Endodermal cell (in vitro differentiated cells): ENCODE data around the gene CD72. TPM values are rescaled to one million over a fixed set of nuclear protein-coding genes. Genes with fewer than 3 reads are reported as not detected.

Experiments used
- DNase-seq: peaks from one replicate; pipeline ENCODE4 v3.0.0-alpha.2; 2017
- H3K27ac ChIP-seq: 2 replicates; pipeline ENCODE4 v1.5.1; 2013; ENCODE audit warnings: mild to moderate bottlenecking, low read depth, low read length, moderate library complexity
- H3K27me3 ChIP-seq: 2 replicates; pipeline ENCODE4 v1.6.1; 2013; ENCODE audit warnings: mild to moderate bottlenecking, low read length, moderate library complexity; ENCODE audit not compliant: insufficient read depth, control insufficient read depth, poor library complexity, severe bottlenecking
- H3K36me3 ChIP-seq: 2 replicates; pipeline ENCODE4 v1.7.0; 2013; ENCODE audit warnings: mild to moderate bottlenecking, low read length, moderate library complexity; ENCODE audit not compliant: control insufficient read depth, insufficient read depth
- H3K4me1 ChIP-seq: one replicate; pipeline ENCODE4 v1.7.0; 2013; ENCODE audit warnings: low read length; ENCODE audit not compliant: control insufficient read depth, insufficient read depth
- H3K4me3 ChIP-seq: 2 replicates; pipeline ENCODE4 v1.5.1; 2013; ENCODE audit warnings: mild to moderate bottlenecking, low read length, moderate library complexity
- H3K9ac ChIP-seq: 2 replicates; pipeline ENCODE4 v1.6.1; 2013; ENCODE audit warnings: mild to moderate bottlenecking, low read length, moderate library complexity; ENCODE audit not compliant: poor library complexity, severe bottlenecking; ENCODE audit errors: extremely low read depth
- H3K9me3 ChIP-seq: 2 replicates; pipeline ENCODE4 v1.6.1; 2013; ENCODE audit warnings: mild to moderate bottlenecking, low read length, moderate library complexity; ENCODE audit not compliant: control insufficient read depth
- H3K27ac Mint-ChIP-seq: 2 replicates; pipeline ENCODE4 v1.8.0; 2020; ENCODE audit warnings: mixed read lengths
- H3K27me3 Mint-ChIP-seq: 2 replicates; pipeline ENCODE4 v1.8.0; 2021; ENCODE audit warnings: mild to moderate bottlenecking, mixed read lengths; ENCODE audit not compliant: insufficient read depth
- H3K36me3 Mint-ChIP-seq: 2 replicates; pipeline ENCODE4 v1.8.0; 2020; ENCODE audit warnings: low read depth, mixed read lengths
- H3K4me1 Mint-ChIP-seq: 2 replicates; pipeline ENCODE4 v1.8.0; 2020; ENCODE audit warnings: mixed read lengths
- H3K4me3 Mint-ChIP-seq: 2 replicates; pipeline ENCODE4 v1.8.0; 2020; ENCODE audit warnings: mild to moderate bottlenecking, moderate library complexity, mixed read lengths
- H3K9me3 Mint-ChIP-seq: 2 replicates; pipeline ENCODE4 v1.8.0; 2020; ENCODE audit warnings: mild to moderate bottlenecking, mixed read lengths
- CTCF ChIP-seq: fragments of 200-600 bp; sonication (generic); conservative IDR thresholded peaks from 2 replicates; pipeline ENCODE4 v1.5.0; 2021; ENCODE audit warnings: antibody characterized with exemption, mild to moderate bottlenecking
- WGBS, 2 experiments: methylation state at CpG; one replicate each; pipeline versions ENCODE4 v1.1.5 to v1.1.7; 2013; ENCODE audit warnings: missing lambda C conversion rate in 2 of 2, mixed read lengths in 1 of 2; ENCODE audit not compliant: insufficient coverage in 1 of 2, insufficient read length in 1 of 2; 5-methylcytosine and 5-hydroxymethylcytosine counted together
- total RNA-seq, 2 donors: library from RNA; stranded (reverse); fragmentation: NEBNext Ultra II Directional in 1 of 2; extraction: Animal tissue kit (Norgen Biotek cat#: 25700) in 1 of 2; gene quantifications; 2 replicates in 1 of 2; 3 replicates in 1 of 2; pipeline ENCODE4 v1.2.1, GENCODE V29; 2021

CD72 gene
- total RNA-seq, 2 donors from 2014 or later: 2.4 to 6.9 TPM

GRCh38 chr9:35575478-35575877 is 42.7 kb downstream of the CD72 start:
- peaks cover 11% of the 10 kb centered on the region for H3K9me3 ChIP-seq
- WGBS, 2 experiments: 95 to 97% methylated on average over 5 of the region's 5 CpGs
- no peak overlapping the region for H3K9ac ChIP-seq
- Mint-ChIP-seq H3K27ac (no peak overlapping the region), H3K4me3 (no peak overlapping the region), H3K4me1 (no peaks in the 10 kb centered on the region), H3K36me3 (no peaks in the 10 kb centered on the region), H3K27me3 (no peaks in the 10 kb centered on the region), H3K9me3 (peaks cover 17% of the 10 kb centered on the region)
- no peaks in the 10 kb centered on the region for H3K4me1 ChIP-seq
- DNase-seq: no peak
- no peaks in the 10 kb centered on the region for H3K27me3 ChIP-seq
- H3K4me3 ChIP-seq: no peak overlapping the region
- H3K36me3 ChIP-seq: no peaks in the 10 kb centered on the region
- H3K27ac ChIP-seq: no peak overlapping the region
- TF ChIP-seq CTCF: no peak

GRCh38 chr9:35574578-35575122 is 43.6 kb downstream of the CD72 start:
- no peaks in the 10 kb centered on the region for H3K27me3 ChIP-seq
- no peaks in the 10 kb centered on the region for H3K36me3 ChIP-seq
- no peak for DNase-seq
- H3K27ac ChIP-seq: no peak overlapping the region
- Mint-ChIP-seq H3K27ac (no peak overlapping the region), H3K4me3 (no peak overlapping the region), H3K9me3 (peaks cover 9% of the 10 kb centered on the region), H3K36me3 (no peaks in the 10 kb centered on the region), H3K27me3 (no peaks in the 10 kb centered on the region), H3K4me1 (no peaks in the 10 kb centered on the region)
- H3K9ac ChIP-seq: no peak overlapping the region
- H3K4me1 ChIP-seq: no peaks in the 10 kb centered on the region
- TF ChIP-seq CTCF: no peak
- no peak overlapping the region for H3K4me3 ChIP-seq
- peaks cover 2% of the 10 kb centered on the region for H3K9me3 ChIP-seq
- WGBS, 2 experiments: 93 to 100% methylated on average over 1 to 2 of the region's 2 CpGs

GRCh38 chr9:35570709-35571504 is 47.3 kb downstream of the CD72 start:
- Mint-ChIP-seq H3K36me3 (no peaks in the 10 kb centered on the region), H3K4me1 (no peaks in the 10 kb centered on the region)
- WGBS, 2 experiments: 88 to 89% methylated on average over 4 to 6 of the region's 6 CpGs

More at GRCh38 chr9:35570709-35571504, 47.3 kb downstream of the CD72 start:
- no peak for TF ChIP-seq CTCF
- no peaks in the 10 kb centered on the region for H3K4me1 ChIP-seq
- H3K27ac ChIP-seq: no peak overlapping the region
- no peak for DNase-seq
- Mint-ChIP-seq H3K9me3 (no peaks in the 10 kb centered on the region), H3K4me3 (no peak overlapping the region), H3K27me3 (no peaks in the 10 kb centered on the region), H3K27ac (no peak overlapping the region)
- H3K9me3 ChIP-seq: no peaks in the 10 kb centered on the region
- H3K36me3 ChIP-seq: no peaks in the 10 kb centered on the region
- no peak overlapping the region for H3K9ac ChIP-seq
- H3K4me3 ChIP-seq: no peak overlapping the region
- H3K27me3 ChIP-seq: no peaks in the 10 kb centered on the region
